Muscle of back (tissue), 10 donors: Measurements from ENCODE around the gene KRT32. TPM values are rescaled to one million over a fixed set of nuclear protein-coding genes. Genes with fewer than 3 reads are reported as not detected.

Experiments used
- polyA plus RNA-seq, 10 donors: library from polyadenylated mRNA; unstranded; fragments of 120-200 nt; gene quantifications; one replicate each; pipeline ENCODE4 v1.2.1, GENCODE V29; 2013; ENCODE audit not compliant: insufficient read length in 10 of 10

The KRT32 gene
- polyA plus RNA-seq, 10 donors, result 0.11 TPM; not detected in 9

Other genes starting within 250 kb of the KRT32 start
- gene KRTAP9-2, start 240.7 kb downstream of the KRT32 start, polyA plus RNA-seq, result not detected
- gene KRTAP9-3, start 234.9 kb downstream of the KRT32 start, polyA plus RNA-seq, result not detected
- not detected for gene KRTAP9-8, start 229.4 kb downstream of the KRT32 start, polyA plus RNA-seq
- gene KRTAP9-4, start 217.7 kb downstream of the KRT32 start, polyA plus RNA-seq, result not detected
- not detected for gene KRTAP9-9, start 212.0 kb downstream of the KRT32 start, polyA plus RNA-seq
- under 1 TPM in 5 of 10 donors, not detected in 5; 0.15 to 0.30 (median 0.27) TPM for gene KRTAP9-6, start 202.0 kb downstream of the KRT32 start, polyA plus RNA-seq
- not detected for gene KRTAP9-7, start 191.7 kb downstream of the KRT32 start, polyA plus RNA-seq
- not detected for gene KRTAP29-1, start 164.5 kb downstream of the KRT32 start, polyA plus RNA-seq
- not detected for gene KRTAP16-1, start 158.1 kb downstream of the KRT32 start, polyA plus RNA-seq
- gene KRTAP17-1, start 151.7 kb downstream of the KRT32 start, polyA plus RNA-seq, result not detected
- gene KRT33A, start 116.6 kb downstream of the KRT32 start, polyA plus RNA-seq, result not detected
- under 1 TPM in 6 of 10 donors, not detected in 4; 0.09 to 0.26 (median 0.18) TPM for gene KRT33B, start 97.6 kb downstream of the KRT32 start, polyA plus RNA-seq
- under 1 TPM in 1 of 10 donors, not detected in 9; 0.12 TPM for gene KRT34, start 85.1 kb downstream of the KRT32 start, polyA plus RNA-seq
- 1 to 10 TPM; 3.3 to 6.5 (median 4.7) TPM for gene KRT31, start 69.8 kb downstream of the KRT32 start, polyA plus RNA-seq
- not detected for gene KRT37, start 42.8 kb downstream of the KRT32 start, polyA plus RNA-seq
- gene KRT38, start 26.4 kb downstream of the KRT32 start, polyA plus RNA-seq, result not detected
- not detected for gene KRT35, start 13.8 kb upstream of the KRT32 start, polyA plus RNA-seq
- not detected for gene KRT36, start 22.5 kb upstream of the KRT32 start, polyA plus RNA-seq
- gene KRT13, start 38.2 kb upstream of the KRT32 start, polyA plus RNA-seq, result 100 to 1,000 TPM in 1 of 10 donors, 10 to 100 TPM in 1, under 1 TPM in 4, not detected in 4; 0.31 to 228 (median 0.67) TPM
- gene KRT15, start 51.5 kb upstream of the KRT32 start, polyA plus RNA-seq, result 100 to 1,000 TPM in 1 of 10 donors, 10 to 100 TPM in 1, under 1 TPM in 3, not detected in 5; 0.10 to 122 (median 0.89) TPM
- gene KRT19, start 60.9 kb upstream of the KRT32 start, polyA plus RNA-seq, result 10 to 100 TPM in 2 of 10 donors, 1 to 10 TPM in 2, under 1 TPM in 5, not detected in 1; 0.50 to 68.0 (median 0.83) TPM
- under 1 TPM in 2 of 10 donors, not detected in 8; 0.08 to 0.19 TPM for gene KRT9, start 104.7 kb upstream of the KRT32 start, polyA plus RNA-seq
- 10 to 100 TPM in 2 of 10 donors, under 1 TPM in 5, not detected in 3; 0.26 to 72.1 (median 0.46) TPM for gene KRT14, start 119.5 kb upstream of the KRT32 start, polyA plus RNA-seq
- 1 to 10 TPM in 1 of 10 donors, under 1 TPM in 1, not detected in 8; 0.84 to 2.3 TPM for gene KRT16, start 145.4 kb upstream of the KRT32 start, polyA plus RNA-seq
- gene KRT17, start 157.2 kb upstream of the KRT32 start, polyA plus RNA-seq, result 100 to 1,000 TPM in 2 of 10 donors, 1 to 10 TPM in 5, under 1 TPM in 3; 0.46 to 228 (median 1.6) TPM
- gene EIF1, start 221.5 kb upstream of the KRT32 start, polyA plus RNA-seq, result 100 to 1,000 TPM; 761 to 893 (median 828) TPM
- gene GAST, start 244.9 kb upstream of the KRT32 start, polyA plus RNA-seq, result under 1 TPM in 1 of 10 donors, not detected in 9; 0.72 TPM